ENCODE measurements around the gene APOC4. TPM values are rescaled to one million over a fixed set of nuclear protein-coding genes. Genes with fewer than 3 reads are reported as not detected.

The APOC4 gene
- total RNA-seq, 1 donor from 2014 or later = not detected

DNA sequence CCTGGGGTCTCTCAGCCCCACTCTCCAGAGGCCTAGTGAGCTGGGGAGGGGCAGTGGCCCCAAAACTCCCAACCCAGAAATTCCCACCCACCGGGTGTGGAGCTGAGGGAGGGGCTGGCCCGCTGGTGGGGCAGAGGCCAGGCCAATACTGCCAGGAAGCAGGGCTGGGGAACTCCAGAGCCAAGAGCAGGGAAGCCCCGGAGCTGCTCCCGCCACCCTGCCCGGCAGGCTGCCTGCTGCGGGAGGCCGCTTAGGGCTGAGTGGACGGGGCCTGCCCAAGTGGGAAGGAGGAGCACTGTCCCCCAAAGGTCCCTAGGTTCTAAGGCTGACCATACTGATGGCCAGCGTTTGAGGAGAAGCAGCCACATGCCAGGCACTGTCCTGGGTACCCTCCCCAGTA lies 46.2 kb downstream of the APOC4 start:
- H3K4me1 Mint-ChIP-seq (ENCODE audit: unreplicated experiment) = no peaks in the 10 kb centered on the region
- TF ChIP-seq, protein P1, sequence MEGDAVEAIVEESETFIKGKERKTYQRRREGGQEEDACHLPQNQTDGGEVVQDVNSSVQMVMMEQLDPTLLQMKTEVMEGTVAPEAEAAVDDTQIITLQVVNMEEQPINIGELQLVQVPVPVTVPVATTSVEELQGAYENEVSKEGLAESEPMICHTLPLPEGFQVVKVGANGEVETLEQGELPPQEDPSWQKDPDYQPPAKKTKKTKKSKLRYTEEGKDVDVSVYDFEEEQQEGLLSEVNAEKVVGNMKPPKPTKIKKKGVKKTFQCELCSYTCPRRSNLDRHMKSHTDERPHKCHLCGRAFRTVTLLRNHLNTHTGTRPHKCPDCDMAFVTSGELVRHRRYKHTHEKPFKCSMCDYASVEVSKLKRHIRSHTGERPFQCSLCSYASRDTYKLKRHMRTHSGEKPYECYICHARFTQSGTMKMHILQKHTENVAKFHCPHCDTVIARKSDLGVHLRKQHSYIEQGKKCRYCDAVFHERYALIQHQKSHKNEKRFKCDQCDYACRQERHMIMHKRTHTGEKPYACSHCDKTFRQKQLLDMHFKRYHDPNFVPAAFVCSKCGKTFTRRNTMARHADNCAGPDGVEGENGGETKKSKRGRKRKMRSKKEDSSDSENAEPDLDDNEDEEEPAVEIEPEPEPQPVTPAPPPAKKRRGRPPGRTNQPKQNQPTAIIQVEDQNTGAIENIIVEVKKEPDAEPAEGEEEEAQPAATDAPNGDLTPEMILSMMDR (IDR thresholded peaks at IDR 0.05; ENCODE audit: unreplicated experiment) = no peak
- H3K9me3 Mint-ChIP-seq (ENCODE audit: unreplicated experiment) = no peaks in the 10 kb centered on the region
- no peak for DNase-seq (ENCODE audit: low spot score)
- H3K4me3 Mint-ChIP-seq (ENCODE audit: unreplicated experiment) = no peak overlapping the region
- H3K27ac Mint-ChIP-seq (ENCODE audit: unreplicated experiment) = no peak overlapping the region
- peaks cover 36% of the 10 kb centered on the region for H3K36me3 Mint-ChIP-seq (ENCODE audit: low read depth, unreplicated experiment)
- H3K27me3 Mint-ChIP-seq (ENCODE audit: unreplicated experiment) = peaks cover 10% of the 10 kb centered on the region

DNA sequence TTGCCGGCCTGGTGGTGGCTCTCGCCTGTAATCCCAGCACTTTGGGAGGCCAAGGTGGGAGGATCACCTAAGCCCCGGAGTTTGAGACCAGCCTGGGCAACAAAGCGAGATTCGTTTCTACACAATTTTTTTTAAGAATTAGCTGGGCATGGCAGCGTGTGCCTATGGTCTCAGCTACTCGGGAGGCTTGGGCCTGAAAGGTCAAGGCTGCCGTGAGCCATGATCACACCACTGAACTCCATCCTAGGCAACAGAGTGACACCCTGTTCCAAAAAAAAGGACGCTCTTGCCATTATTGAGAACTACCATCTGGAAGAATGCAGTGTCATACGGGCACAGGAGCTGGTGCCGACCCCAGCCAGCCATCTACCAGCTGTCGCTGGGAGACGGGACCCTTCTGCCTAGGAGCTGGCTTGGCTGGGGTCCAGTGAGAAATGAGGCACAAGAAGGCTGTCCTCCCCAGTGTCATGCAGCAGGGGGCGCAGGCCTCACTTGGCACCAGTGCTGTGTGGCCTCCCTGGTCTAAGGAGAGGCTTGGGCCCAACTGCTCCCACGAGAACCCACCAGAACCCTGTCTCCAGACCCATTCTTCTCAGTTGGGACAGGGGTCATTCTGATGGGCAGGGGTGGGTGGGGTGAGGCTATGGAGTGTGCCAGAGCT lies 47.0 kb downstream of the APOC4 start:
- Mint-ChIP-seq H3K4me3 (ENCODE audit: unreplicated experiment) (no peak overlapping the region), H3K27me3 (ENCODE audit: unreplicated experiment) (peaks cover 10% of the 10 kb centered on the region), H3K27ac (ENCODE audit: unreplicated experiment) (peak overlapping the region; percentile 48), H3K4me1 (ENCODE audit: unreplicated experiment) (no peaks in the 10 kb centered on the region), H3K9me3 (ENCODE audit: unreplicated experiment) (no peaks in the 10 kb centered on the region), H3K36me3 (ENCODE audit: low read depth, unreplicated experiment) (peaks cover 36% of the 10 kb centered on the region)
- peak; percentile 75 for DNase-seq (ENCODE audit: low spot score)
- TF ChIP-seq, protein P1 (IDR thresholded peaks at IDR 0.05; ENCODE audit: unreplicated experiment) = peak; percentile 65

DNA sequence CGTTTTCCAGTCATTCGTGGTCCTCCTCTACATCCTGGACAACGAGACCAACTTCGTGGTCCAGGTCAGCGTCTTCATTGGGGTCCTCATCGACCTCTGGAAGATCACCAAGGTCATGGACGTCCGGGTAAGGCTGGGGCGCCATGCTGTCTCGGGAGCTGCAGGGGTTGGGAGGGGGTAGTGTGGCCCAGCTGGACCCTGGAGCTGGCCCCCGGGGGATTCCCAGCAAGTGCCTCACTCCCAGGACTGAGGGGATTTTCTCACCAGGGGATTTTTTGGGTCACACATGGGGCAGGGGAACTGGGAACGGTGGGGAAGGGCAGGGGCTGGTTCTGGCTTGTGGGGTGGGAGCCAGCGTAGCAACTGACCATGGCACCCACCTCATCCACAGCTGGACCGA lies 48.4 kb downstream of the APOC4 start:
- Mint-ChIP-seq H3K36me3 (ENCODE audit: low read depth, unreplicated experiment) (peaks cover 36% of the 10 kb centered on the region), H3K27ac (ENCODE audit: unreplicated experiment) (no peak overlapping the region), H3K9me3 (ENCODE audit: unreplicated experiment) (no peaks in the 10 kb centered on the region), H3K4me1 (ENCODE audit: unreplicated experiment) (no peaks in the 10 kb centered on the region), H3K27me3 (ENCODE audit: unreplicated experiment) (peaks cover 10% of the 10 kb centered on the region), H3K4me3 (ENCODE audit: unreplicated experiment) (no peak overlapping the region)
- DNase-seq (ENCODE audit: low spot score) = no peak
- TF ChIP-seq, protein P1 (IDR thresholded peaks at IDR 0.05; ENCODE audit: unreplicated experiment) = no peak

DNA sequence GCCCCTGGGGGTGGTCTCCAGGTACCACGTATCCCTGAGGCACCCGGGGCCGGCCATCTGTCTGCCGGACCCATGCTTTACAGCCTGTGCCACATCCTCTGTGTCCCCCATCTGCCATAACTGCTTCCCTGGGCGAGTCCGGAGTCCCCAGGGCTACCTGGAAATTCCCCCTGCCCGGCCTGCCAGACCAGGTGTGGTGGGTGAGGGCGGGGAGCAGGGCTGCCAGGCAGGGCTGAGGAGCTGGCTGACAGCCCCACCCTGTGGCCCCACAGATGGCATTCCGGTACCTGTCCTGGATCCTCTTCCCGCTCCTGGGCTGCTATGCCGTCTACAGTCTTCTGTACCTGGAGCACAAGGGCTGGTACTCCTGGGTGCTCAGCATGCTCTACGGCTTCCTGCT lies 48.9 kb downstream of the APOC4 start:
- Mint-ChIP-seq H3K27ac (ENCODE audit: unreplicated experiment) (no peak overlapping the region), H3K36me3 (ENCODE audit: low read depth, unreplicated experiment) (peaks cover 32% of the 10 kb centered on the region), H3K4me1 (ENCODE audit: unreplicated experiment) (no peaks in the 10 kb centered on the region), H3K27me3 (ENCODE audit: unreplicated experiment) (peaks cover 9% of the 10 kb centered on the region), H3K4me3 (ENCODE audit: unreplicated experiment) (no peak overlapping the region), H3K9me3 (ENCODE audit: unreplicated experiment) (no peaks in the 10 kb centered on the region)
- no peak for DNase-seq (ENCODE audit: low spot score)
- TF ChIP-seq, protein P1 (IDR thresholded peaks at IDR 0.05; ENCODE audit: unreplicated experiment) = no peak

DNA sequence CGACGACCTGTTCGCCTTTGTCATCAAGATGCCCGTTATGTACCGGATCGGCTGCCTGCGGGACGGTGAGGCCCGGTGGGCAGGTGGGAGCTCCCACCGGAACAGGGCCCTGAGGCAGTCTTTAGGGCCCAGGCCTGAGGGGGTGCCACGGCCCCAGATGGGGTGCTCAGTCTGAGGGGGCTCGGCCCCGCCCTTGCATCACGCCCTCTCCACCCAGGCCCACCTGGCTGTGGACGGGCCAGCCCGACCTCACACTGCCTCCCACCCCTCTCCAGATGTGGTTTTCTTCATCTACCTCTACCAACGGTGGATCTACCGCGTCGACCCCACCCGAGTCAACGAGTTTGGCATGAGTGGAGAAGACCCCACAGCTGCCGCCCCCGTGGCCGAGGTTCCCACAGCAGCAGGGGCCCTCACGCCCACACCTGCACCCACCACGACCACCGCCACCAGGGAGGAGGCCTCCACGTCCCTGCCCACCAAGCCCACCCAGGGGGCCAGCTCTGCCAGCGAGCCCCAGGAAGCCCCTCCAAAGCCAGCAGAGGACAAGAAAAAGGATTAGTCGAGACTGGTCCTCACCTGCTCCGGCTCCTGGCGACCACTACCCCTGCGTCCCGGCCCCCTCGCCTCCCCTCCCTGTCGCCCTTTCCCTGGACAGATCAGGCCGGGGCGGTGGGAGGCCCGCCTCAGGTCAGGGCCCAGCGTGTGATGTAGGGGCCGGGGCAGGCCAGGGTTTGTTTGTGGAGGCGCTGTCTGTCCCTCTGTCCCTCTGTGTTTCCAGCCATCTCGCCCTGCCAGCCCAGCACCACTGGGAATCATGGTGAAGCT lies 50.5 kb downstream of the APOC4 start:
- DNase-seq (ENCODE audit: low spot score) = no peak
- Mint-ChIP-seq H3K4me1 (ENCODE audit: unreplicated experiment) (no peaks in the 10 kb centered on the region), H3K4me3 (ENCODE audit: unreplicated experiment) (no peak overlapping the region), H3K36me3 (ENCODE audit: low read depth, unreplicated experiment) (peaks cover 19% of the 10 kb centered on the region), H3K27ac (ENCODE audit: unreplicated experiment) (no peak overlapping the region), H3K9me3 (ENCODE audit: unreplicated experiment) (no peaks in the 10 kb centered on the region), H3K27me3 (ENCODE audit: unreplicated experiment) (peaks cover 7% of the 10 kb centered on the region)
- TF ChIP-seq, protein P1 (IDR thresholded peaks at IDR 0.05; ENCODE audit: unreplicated experiment) = no peak
